NB4 (cell line): ENCODE results near the gene SORL1-AS1.

Source experiments
- DNase-seq: peaks from one replicate; pipeline ENCODE4 v3.0.0; 2010; ENCODE audit warnings: low read depth
- H3K4me3 ChIP-seq: one replicate; pipeline ENCODE4 v1.5.1; 2011; ENCODE audit warnings: mild to moderate bottlenecking, low read depth, low read length, moderate library complexity
- CTCF ChIP-seq: IDR thresholded peaks from one replicate; pipeline ENCODE4 v1.5.1; 2012; ENCODE audit warnings: low read depth, low read length
- MAX ChIP-seq: IDR thresholded peaks from 2 replicates; pipeline ENCODE4 v1.6.1; 2011; ENCODE audit warnings: low read depth, low read length
- MYC ChIP-seq: IDR thresholded peaks from 2 replicates; pipeline ENCODE4 v1.6.1; 2011; ENCODE audit warnings: low read depth, low read length
- POLR2A ChIP-seq: IDR thresholded peaks from 2 replicates; pipeline ENCODE4 v1.6.1; 2011; ENCODE audit warnings: mild to moderate bottlenecking; ENCODE audit not compliant: insufficient read length; ENCODE audit errors: extremely low read depth

SORL1-AS1 gene

GRCh38 chr11:121465709-121466062 lies 12.9 kb upstream of the SORL1-AS1 start:
- H3K4me3 ChIP-seq = no peak overlapping the region
- TF ChIP-seq MYC (no peak), POLR2A (no peak), CTCF (no peak), MAX (no peak)
- no peak for DNase-seq

GRCh38 chr11:121464352-121464946 lies 11.7 kb upstream of the SORL1-AS1 start:
- H3K4me3 ChIP-seq = no peak overlapping the region

GRCh38 chr11:121463689-121464335 lies 11.0 kb upstream of the SORL1-AS1 start:
- no peak overlapping the region for H3K4me3 ChIP-seq
- TF ChIP-seq MAX (no peak), POLR2A (no peak), MYC (no peak), CTCF (no peak)
- no peak for DNase-seq

More at GRCh38 chr11:121464352-121464946, 11.7 kb upstream of the SORL1-AS1 start:
- DNase-seq = peak; percentile 75
- no peak for TF ChIP-seq POLR2A
- TF ChIP-seq MYC = 0 out of 2 replicates have a peak, but pooled peaks have one; percentile 39
- 0 out of 2 replicates have a peak, but pooled peaks have one; percentile 22 for TF ChIP-seq MAX

- no peak overlapping the region for H3K4me3 ChIP-seq
These were observed 9.1 kb upstream of the SORL1-AS1 start for GRCh38 chr11:121461843-121462242.

GRCh38 chr11:121460941-121461514 lies 8.3 kb upstream of the SORL1-AS1 start:
- no peak overlapping the region for H3K4me3 ChIP-seq
- TF ChIP-seq POLR2A = no peak
- TF ChIP-seq MYC = peak; percentile 53; the same call in 1 of the 2 replicates
- TF ChIP-seq MAX = peak; percentile 38; the same call in 1 of the 2 replicates
- no peak for TF ChIP-seq CTCF
- DNase-seq = peak; percentile 74

More at GRCh38 chr11:121461843-121462242, 9.1 kb upstream of the SORL1-AS1 start:
- DNase-seq = no peak
- TF ChIP-seq MYC = no peak
- no peak for TF ChIP-seq CTCF
- TF ChIP-seq MAX = no peak
- TF ChIP-seq POLR2A = no peak
